GM19099 (cell line): ENCODE results near the gene OASL.

Experiments
- POLR2A ChIP-seq: IDR thresholded peaks from 3 replicates; pipeline ENCODE4 v1.6.1; 2011; ENCODE audit warnings: low read depth; ENCODE audit not compliant: insufficient read length; ENCODE audit errors: extremely low read depth

The OASL gene

GRCh38 chr12:121038861-121039668 is at the start of gene OASL:
Gene OASL, minus strand, starts transcription at chr12:121039246. Its CDS starts 275 bp downstream, at chr12:121038971.
- TF ChIP-seq POLR2A, result peak; percentile 87

DNA sequence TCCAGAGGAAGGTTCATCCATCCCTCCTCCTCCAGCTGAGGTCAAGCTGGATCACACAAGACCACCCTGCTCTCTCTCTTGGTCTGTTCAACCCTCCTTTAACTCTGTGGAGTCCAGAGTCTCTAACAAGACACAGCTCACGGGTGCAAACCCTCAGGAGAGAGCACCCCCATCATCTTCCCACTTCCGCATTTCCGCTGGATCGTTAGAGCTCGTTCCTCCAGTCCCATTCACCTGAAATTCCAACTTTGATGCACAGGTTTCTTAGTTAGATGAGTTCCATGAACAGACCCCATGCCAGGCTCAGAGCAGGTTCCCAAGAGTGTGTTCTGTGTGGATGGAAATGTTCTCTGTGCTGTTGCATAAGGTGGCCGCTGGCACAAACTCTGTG is 49.1 kb upstream of the OASL start:
- TF ChIP-seq POLR2A, result no peak

DNA sequence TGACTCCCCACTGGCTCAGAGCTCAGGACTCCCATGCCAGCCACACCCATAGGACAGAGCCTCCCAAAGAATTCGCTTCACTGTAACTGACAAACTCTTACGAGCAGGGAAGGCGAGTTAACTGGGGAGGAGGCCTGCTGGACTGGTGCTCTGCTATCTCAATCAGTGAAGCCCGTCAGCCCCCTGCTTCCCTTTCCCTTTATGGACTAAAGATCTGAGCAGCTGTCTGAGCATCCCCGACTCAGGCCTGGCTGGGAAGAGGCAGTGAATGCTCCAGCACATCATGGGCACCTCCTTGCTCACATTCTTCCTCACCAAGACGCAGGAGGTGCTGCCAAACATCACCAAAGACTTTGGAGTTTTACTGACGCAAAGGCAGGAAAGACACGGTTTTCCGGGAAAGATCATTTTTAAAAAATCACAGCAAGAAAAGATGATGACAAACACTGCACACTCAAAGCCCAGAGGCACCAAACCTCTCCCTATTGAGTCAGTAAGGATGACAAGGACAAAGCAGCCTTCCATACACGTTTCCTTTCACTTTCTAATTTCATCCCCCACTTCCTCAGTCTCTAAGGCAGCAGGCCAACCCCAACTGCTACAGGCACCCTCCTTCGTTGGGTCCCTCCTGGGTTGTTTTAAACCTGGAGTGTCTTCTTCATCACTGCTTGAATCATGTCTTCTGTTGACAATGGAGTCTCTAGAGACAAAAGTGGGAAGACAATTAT is 48.6 kb upstream of the OASL start:
- no peak for TF ChIP-seq POLR2A

DNA sequence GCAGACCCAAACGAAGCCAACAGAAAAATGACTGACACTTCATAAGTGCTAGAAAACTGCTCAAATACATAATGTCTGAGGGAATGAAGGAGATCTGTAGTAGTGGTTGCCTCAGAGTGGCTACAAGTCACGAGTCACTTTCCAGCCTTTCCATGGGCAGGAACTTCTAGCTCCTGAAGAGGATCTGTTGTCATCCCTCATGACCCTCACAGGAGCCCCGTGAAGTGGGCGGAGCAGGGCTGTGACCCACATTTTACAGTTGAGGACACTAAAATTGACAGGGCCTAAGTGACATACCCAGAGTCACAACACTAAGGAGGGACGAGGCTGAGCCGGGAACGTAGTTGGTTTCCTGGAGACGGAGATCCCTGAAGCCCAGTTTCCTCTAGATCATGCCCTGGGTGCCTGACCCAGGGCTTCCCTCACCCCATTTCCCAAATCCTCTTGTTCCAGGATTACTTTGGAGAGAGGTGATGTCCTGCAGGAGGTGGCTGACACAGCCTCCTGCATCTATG is 47.8 kb upstream of the OASL start:
- TF ChIP-seq POLR2A, result no peak

DNA sequence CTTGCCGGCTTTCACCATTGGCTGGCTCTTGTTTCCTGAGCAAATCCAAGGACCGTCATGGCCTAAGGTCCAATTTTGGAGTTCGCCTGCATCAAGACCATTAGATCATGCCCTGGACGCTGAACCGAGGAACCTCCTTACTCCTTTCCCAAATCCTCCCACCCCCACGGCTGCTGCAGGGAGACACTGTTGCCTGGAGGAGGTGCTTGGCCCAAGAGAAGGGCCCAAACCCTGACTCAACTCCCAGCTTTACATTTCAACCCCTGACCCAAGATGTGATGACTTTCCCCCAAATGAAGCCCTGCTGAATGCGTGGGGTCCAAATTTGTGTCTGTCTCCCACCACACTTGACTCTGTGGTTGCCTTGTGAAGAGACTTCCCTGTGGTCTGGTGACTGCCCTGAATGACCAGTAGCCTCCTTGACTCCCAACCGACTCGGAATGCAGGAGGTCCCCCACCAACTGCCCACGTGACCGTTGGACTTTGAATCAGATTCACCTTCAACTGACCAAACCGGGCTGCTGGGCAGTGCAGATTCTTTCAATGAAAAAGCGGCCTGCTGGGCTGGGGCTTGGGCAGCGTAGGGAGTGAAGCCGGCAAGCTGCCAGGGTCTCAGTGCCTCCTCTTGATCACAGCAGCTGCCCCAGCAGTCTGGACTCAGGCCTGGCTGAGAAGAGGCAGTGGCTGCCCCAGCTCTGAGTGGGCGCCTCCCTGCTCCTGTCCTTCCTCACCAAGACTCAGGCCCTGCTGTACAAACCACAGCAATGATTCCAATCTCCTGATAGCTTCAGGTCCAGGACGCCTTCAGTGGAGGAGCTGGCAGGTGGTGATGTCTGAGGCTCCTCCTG is 46.7 kb upstream of the OASL start:
- TF ChIP-seq POLR2A, result no peak

DNA sequence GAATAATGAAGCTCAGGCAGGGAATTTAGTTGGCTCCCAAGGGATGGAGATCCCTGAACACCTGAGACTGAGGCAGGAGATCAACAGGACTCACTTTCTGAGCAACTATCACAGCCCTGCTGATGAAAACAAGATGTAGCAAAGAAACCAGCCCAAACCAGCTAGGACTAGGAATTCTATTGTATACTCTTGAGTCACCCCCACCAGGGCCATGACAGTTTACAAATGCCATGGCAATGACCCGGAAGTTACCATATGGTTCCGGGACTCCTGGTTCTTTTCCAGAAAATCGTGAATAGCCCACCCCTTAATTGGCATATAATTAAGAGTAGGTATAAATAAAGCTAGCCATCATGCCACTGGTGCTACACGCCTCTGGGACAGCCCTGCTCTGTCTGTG is 46.0 kb upstream of the OASL start:
- no peak for TF ChIP-seq POLR2A

GRCh38 chr12:121084229-121084628 is 45.2 kb upstream of the OASL start:
- TF ChIP-seq POLR2A, result no peak

GRCh38 chr12:121080909-121081308 is 41.9 kb upstream of the OASL start:
- no peak for TF ChIP-seq POLR2A

GRCh38 chr12:121079736-121080272 is 40.8 kb upstream of the OASL start:
- TF ChIP-seq POLR2A, result no peak

DNA sequence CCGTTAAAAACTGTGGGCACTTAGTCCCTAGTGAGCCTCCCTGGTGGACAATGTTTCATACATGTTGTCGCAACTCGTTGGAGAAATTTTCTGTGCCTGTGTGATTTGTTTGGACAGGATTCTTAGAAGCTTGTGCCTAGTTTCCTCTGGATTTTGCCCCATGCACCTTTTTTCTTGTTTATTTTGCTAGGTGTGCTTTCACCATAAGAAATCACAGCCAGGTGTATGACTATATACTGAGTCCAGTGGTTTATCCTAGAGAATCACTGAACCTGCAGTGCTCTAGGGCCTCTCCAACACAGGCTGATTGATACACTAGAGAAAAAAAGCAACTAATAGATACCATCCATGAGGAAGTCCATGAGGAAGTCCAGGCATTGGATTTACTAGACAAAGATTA is 33.1 kb upstream of the OASL start:
- no peak for TF ChIP-seq POLR2A

- TF ChIP-seq POLR2A, result no peak
Observed at GRCh38 chr12:121069206-121069605, 30.2 kb upstream of the OASL start.

DNA sequence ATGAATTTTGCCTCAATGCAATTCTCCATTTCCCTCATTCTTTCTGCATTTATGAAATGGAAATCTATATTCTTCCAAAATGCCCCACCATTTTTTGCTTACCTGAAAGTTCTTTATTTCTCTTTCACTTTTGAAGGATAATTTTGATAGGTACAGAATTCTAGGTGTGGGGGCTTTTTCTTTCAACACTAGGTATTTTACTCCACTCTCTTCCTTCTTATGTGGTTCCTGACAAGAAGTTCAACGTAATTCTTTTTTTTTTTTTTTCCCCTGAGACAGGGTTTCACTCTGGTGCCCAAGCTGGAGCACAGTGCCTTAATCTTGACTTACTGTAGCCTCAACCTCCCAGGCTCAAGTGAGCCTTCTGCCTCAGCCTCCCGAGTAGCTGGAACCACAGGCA is 26.3 kb upstream of the OASL start:
- no peak for TF ChIP-seq POLR2A

- no peak for TF ChIP-seq POLR2A
Observed at GRCh38 chr12:121064116-121064515, 25.1 kb upstream of the OASL start.

DNA sequence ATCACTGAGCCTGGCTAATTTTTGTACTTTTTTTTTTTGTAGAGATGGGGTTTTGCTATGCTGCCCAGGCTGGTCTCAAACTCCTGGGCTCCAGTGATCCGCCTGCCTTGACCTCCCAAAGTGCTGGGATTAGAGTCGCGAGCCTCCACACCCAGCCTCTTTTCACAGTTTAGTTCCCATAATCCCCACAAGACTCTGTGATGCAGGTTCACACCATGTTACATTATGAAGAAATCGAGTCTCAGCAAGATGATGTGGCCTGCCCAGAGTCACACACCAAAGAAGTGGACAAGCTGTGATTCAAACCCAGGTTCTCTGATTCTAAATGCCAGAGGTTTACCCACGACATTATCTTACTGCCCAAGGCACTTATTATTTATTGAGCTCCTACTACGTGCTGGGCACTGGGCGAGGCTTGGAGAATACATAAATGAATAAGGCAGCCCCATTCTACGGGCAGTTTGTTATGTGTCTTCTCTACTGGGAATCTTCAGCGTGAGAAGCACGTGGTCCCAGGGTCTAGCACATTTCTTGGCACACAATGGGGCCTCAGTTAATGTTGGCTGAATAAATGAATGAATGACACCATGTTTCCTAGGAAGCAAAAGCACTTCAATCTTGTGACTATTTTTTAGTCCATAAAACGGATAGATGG is 23.5 kb upstream of the OASL start:
- no peak for TF ChIP-seq POLR2A
